GM21825 (cell line): Measurements from ENCODE around the gene AFAP1.

Experiments used
- ATAC-seq: cut with Tn5 transposase; IDR thresholded peaks from one replicate; pipeline ENCODE4 v1.9.1; 2021; ENCODE audit warnings: mild to moderate bottlenecking, moderate library complexity; ENCODE audit not compliant: unreplicated experiment

AFAP1 gene

DNA sequence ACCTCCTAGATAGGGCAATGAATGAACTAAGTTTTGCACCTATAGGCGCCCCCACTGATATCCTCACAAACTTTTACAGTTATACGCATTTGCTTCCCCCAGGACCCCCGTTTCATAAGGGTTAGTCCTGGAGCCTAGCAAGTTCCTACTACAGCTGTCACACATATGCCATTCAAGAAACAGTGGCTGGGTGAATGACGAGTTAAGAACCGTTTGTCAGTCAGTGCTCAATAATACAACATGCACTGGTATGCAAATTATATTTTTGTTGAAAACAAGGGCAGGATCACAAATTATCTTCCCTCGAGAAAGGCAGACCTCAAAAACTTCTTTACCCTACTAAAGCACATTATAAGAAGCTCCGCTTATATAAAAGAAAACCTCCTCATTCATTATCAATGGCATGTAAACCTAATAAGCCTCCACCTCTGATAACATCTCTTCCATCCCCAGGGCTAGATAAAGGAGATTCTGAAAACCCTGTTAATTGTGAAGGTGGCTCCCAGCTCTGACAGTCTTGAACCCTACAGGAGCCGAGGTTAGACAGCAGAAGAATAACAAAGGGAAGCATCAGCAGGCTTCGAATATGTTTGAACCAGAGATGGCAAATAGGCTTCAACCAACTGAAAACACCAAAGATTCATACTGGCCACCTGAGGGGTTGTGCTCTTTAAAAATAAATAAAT lies 40.3 kb downstream of the AFAP1 start:
- no peak for ATAC-seq

DNA sequence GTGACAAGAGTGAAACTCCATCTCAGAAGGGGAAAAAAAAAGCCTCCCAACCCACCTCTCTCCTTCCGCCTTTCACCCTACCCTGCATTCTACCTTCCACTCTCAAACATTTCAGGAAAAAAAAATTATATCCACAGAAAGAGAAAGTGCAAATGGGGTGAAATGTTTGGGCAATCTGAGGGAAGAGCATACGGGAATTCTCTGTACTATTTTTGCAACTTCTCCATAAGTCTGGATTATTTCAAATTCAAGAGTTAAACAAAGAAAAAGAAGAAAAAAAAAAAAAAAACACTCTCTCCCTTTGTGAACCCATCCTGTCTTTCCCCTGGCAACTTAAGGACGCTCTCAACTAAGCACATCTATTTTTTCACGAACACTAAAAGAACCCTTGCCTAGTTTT lies 41.3 kb downstream of the AFAP1 start:
- ATAC-seq, result no peak

GRCh38 chr4:7897811-7898210 lies 41.9 kb downstream of the AFAP1 start:
- ATAC-seq, result no peak

GRCh38 chr4:7894677-7895181 lies 44.9 kb downstream of the AFAP1 start:
- no peak for ATAC-seq

DNA sequence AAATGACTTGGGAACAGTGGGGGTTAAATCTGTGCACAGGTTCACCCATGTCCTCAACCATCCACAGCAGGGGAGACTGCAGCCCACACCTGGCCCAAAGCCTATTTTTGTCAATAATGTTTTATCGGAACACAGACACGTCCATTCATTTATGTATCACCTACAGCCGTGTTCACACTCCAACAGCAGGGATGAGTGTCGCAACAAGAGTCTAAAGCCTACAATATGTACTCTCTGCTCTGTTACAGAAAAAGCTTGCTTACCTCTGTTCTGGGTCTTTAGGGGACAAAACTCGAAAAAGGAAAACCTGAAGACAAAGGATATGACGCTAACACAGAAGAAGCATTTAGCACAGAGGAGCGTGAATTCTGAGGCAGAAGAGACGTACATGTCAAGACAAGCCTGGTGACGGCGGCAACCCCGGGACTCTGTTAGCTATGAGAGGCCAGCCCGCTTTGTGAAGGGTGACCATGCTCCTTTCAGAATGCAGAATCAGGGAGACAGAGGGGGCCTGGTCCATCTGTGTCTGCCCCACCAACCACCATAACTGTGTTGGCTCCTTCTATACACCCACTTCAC lies 45.5 kb downstream of the AFAP1 start:
- ATAC-seq, result no peak

DNA sequence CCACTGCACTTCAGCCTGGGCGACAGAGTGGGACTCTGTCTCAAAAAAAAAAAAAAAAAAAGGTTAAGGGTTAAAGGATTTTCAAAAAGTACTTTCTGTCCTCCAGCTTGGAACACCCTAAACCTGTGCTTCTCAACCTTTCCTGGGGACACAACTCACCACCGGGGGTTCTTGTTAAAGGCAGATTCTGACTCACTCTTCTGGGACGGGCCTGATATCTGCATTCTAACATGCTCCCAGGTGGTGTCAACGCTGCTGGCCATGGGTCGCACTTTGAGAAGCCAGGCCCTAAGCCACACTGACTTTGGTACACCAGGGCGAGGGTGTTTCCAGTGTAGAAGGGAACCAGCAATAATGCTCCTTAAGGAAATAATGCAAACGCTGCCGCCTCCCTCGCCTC lies 46.1 kb downstream of the AFAP1 start:
- no peak for ATAC-seq

DNA sequence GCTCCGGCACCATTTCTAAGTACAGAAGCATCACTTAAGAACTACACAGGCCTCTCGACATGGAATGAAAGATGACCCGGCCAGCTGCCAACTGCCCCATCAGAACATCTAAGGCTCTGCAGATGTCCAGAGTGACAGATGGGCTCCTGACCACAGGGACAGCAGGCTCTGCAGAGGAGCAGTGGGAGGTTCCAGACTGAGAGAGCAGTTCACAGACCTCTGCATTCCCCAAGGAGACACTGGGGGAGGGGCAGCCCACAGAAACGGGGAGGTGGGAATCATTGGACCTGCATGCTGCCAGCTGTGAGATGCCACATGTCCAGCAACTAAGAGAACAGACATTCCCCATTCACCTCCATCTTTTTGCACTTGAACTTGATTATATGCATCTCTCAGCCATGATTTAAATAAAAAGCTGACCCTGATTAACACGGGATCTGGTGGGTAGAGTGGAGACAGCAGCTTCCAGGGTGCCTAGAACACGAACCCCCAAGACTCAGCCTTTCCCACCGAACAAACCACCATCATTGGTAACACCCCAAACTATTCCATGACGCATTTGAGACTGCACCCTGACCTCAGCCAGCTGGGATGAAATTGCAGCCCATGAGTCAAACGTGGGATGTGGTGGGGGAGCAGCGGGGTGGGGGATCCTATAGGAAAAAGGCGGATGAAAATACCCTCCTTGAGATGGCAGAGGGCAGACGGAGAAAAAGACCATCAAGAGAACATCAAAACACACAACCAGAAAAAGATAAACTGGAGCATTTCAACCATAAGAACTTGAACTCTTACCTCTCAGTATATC lies 47.2 kb downstream of the AFAP1 start:
- ATAC-seq, result no peak

GRCh38 chr4:7890635-7891393 lies 48.8 kb downstream of the AFAP1 start:
- no peak for ATAC-seq

- no peak for ATAC-seq
Observed at GRCh38 chr4:7887436-7887835, 52.2 kb downstream of the AFAP1 start.

DNA sequence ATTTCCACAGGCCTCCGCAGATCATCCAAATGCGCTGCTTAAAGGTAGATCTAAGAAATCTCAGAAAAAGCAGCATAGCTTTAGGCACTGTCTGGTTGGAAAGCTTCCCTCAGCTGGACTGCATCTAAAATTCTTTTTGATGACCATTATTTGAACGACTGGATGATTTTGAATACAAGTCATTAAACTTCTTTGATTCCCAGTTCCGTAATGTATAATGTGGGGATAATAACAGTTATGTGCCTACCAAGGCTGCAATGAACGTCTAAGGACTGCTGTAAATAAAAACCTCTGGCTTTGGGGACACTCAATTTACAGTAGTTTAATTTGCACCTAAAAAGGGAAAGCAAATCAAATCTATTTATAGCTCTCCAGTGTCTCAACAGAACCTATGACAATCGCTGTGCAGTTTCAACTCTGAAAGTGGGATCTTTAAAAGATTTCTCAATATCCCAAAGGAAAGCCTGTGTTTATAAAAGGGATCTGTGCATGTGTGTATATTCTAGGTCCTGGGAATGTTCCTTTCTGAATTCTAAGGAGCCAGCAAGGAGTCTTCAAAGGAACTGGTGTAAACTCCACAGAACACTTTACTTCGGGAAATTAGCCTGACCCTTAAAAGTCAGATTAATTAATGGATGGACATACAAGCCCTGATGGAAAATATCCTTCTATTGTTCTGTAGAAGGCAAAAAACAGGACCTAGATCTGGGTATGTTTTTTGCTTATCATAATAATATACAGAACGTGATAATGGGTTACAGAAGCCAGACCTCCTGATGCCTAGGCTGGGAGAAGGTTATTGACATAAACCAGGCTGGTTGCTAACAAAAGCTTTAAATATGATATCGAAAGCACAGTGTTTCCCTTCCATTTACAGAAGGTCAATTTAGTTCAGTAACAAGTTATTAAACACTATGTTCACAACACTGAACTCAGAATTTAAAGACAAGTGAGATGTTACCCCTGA lies 53.4 kb downstream of the AFAP1 start:
- no peak for ATAC-seq

DNA sequence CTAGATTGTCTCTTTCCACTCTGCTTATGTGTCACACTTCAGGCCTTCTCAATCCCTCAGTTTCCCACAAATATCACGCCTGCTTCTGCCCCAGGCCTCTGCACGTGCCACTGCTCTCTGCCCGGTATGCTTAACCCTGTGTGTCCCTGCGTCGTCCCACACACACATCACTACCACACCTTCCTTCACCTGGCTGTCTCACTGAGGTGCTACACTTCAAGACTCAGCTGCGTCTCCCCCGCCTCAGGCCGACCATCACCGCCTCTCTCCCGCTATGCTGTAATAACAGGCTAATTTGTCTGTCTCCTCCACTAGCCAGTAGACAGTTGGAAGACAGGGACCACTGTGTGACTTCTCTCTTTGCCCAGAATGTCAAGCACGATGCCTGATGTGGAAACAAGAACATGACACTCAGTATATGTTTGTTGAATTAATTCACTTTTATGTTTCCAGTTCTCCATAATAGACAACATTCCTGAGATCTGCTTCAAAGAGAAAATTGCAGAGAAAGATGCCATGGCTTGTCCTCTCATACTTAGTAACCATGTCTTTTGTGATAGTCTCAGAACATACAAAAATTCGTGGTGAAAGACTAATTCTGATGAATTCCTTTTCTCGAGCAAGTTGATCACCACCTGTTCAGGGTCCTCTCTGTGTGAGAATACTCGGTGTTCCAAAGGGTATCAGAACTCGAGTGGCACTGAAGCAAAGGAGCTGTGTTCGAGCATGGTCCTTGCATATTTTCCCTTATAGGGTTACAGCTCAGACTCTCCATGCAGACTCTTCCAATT lies 54.2 kb downstream of the AFAP1 start:
- no peak for ATAC-seq

- ATAC-seq, result no peak
Observed at GRCh38 chr4:7880683-7881082, 59.0 kb downstream of the AFAP1 start.

DNA sequence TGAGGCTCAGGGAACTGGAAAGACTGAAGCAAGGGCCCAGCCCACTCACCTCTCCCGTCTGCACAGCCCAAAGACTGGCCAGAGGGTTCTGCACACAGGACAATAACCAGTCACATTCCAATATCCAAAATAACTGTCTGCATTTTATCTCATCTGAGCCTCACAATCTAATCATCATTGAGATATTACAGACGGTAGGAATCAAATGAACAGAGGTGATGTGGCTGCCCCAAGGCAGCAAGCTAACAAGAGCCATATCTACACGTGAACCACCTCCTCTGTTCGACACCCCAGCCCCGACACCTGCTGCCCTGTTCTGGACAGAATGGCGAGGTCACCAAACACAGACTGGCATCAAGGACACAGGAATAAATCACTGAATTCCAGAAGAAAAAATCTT lies 60.5 kb downstream of the AFAP1 start:
- ATAC-seq, result no peak

- ATAC-seq, result no peak
Observed at GRCh38 chr4:7878323-7878722, 61.3 kb downstream of the AFAP1 start.

DNA sequence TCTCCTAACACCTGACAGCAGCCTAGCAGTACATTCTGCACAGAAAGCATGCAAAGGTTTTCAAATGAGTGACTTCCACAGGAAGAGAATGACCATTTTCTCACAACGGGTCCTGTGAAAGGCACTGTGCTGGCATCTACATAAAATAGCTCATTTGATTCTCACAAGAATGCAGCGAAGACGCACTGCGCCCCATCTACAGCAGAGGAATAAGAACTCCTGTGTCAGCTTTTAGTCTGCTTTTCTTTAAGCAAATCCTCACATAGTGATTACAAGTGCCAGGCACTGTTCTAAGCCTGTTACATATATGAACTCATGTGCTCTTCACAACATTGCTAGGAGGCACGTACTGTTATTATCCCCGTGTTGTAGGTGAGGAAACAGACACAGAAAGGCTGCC lies 62.5 kb downstream of the AFAP1 start:
- ATAC-seq, result no peak

DNA sequence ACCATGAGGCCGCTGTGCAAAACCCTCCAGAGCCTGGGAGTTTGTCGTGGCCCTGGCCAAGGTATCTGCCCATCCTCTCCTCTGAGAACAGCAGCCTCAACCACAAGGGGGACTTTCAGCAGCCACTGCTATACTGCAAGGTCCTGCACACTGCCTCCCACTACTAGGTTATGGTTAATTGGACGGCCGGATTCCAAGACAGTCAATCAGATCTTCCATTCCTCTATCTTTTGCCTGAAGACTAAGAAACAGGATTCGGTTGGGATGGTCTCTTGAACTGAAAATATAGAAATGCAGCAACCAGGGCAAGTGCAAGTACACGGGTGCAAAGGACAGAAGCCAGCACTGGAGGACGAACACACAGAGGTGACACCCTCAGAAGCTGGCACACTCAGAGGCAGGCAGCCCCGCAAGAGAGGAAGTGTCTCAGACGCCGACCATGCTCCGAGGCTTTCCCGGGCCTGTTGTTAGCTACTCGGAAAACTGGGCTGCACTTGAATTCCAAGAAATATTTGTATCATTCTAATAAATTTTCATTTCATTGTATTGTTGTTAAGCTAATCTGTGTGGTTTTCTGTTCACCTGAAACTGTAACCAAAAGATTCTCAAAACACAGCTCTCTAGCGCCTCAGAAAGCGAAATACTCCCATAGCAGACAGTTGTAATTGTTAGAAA lies 63.3 kb downstream of the AFAP1 start:
- no peak for ATAC-seq

DNA sequence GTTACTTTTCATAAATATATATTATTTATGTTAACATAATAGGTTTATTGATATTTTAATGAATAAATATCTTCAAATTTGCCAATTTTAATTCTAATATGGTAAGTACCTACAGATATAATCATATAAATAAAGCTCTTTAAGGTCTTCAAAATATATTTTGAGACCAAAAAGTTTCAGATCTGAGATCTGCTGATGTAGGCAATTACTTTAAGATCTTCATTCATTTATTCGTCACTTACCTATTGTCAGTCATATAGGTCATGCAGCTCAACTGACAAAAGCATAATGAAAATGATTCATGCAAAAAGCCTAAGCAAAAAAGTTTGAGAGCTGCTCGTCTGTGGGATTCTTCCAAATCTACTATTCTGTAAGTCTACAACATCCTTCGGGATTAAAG lies 64.8 kb downstream of the AFAP1 start:
- ATAC-seq, result no peak

DNA sequence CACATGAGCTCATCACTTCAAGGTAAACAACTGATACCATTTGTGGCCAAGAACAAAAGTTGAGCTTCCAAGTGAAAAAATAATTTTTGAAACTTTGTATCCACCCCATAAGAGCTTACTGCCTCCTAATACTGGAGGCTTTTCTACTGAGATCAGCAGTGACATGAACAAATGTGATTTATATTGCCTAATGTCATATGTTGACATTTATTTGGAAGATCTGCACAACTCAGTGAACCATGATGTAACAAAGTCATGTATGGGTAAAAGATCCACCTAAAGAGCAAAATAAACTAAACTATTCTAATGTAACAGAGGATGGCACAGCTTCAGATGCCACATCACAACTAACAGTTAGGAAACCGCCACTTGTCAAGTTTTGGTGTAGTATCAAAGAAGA lies 65.8 kb downstream of the AFAP1 start:
- ATAC-seq, result no peak

GRCh38 chr4:7872264-7872771 lies 67.3 kb downstream of the AFAP1 start:
- no peak for ATAC-seq
